GM23248 (cell line): ENCODE data around the gene ACTR3C. TPM values are rescaled to one million over a fixed set of nuclear protein-coding genes. Genes with fewer than 3 reads are reported as not detected.

Experiments used
- DNase-seq: peaks from one replicate; pipeline ENCODE4 v3.0.0-alpha.2; 2015
- H2AFZ ChIP-seq: fragments of 200-600 bp; sonication (generic); 2 replicates; pipeline ENCODE4 v1.6.1; 2016; ENCODE audit warnings: antibody characterized with exemption
- H3F3A ChIP-seq: fragments of 200-600 bp; sonication (generic); 2 replicates; pipeline ENCODE4 v1.6.1; 2016; ENCODE audit warnings: mild to moderate bottlenecking, antibody characterized with exemption, mixed run types; ENCODE audit not compliant: insufficient read depth
- H3K27ac ChIP-seq: fragments of 200-600 bp; sonication (generic); 2 replicates; pipeline ENCODE4 v1.5.1; 2016; ENCODE audit warnings: mild to moderate bottlenecking
- H3K27me3 ChIP-seq: fragments of 200-600 bp; sonication (generic); replicated peaks from 2 replicates; pipeline ENCODE4 v1.6.1; 2016; ENCODE audit warnings: mild to moderate bottlenecking; ENCODE audit not compliant: insufficient read depth
- H3K36me3 ChIP-seq: fragments of 200-600 bp; sonication (generic); 2 replicates; pipeline ENCODE4 v1.6.1; 2016; ENCODE audit warnings: low read depth, mild to moderate bottlenecking
- H3K4me1 ChIP-seq: fragments of 200-600 bp; sonication (generic); 2 replicates; pipeline ENCODE4 v1.6.1; 2016; ENCODE audit warnings: mild to moderate bottlenecking; ENCODE audit not compliant: insufficient read depth
- H3K4me2 ChIP-seq: fragments of 200-600 bp; sonication (generic); one replicate; pipeline ENCODE4 v1.6.1; 2016; ENCODE audit warnings: mild to moderate bottlenecking; ENCODE audit not compliant: unreplicated experiment
- H3K4me3 ChIP-seq: fragments of 200-600 bp; sonication (generic); 2 replicates; pipeline ENCODE4 v1.5.1; 2016; ENCODE audit warnings: mild to moderate bottlenecking
- H3K79me2 ChIP-seq: fragments of 200-600 bp; sonication (generic); 2 replicates; pipeline ENCODE4 v1.6.1; 2016; ENCODE audit warnings: mild to moderate bottlenecking; ENCODE audit not compliant: insufficient read depth
- H3K9ac ChIP-seq: fragments of 200-600 bp; sonication (generic); 2 replicates; pipeline ENCODE4 v1.6.1; 2016; ENCODE audit warnings: mild to moderate bottlenecking
- H3K9me2 ChIP-seq: fragments of 200-600 bp; sonication (generic); 2 replicates; pipeline ENCODE4 v1.6.1; 2016; ENCODE audit warnings: mixed run types, mild to moderate bottlenecking, moderate library complexity; ENCODE audit not compliant: insufficient read depth
- H3K9me3 ChIP-seq: fragments of 200-600 bp; sonication (generic); one replicate; pipeline ENCODE4 v1.6.1; 2017; ENCODE audit warnings: low read depth
- H4K20me1 ChIP-seq: fragments of 200-600 bp; sonication (generic); 2 replicates; pipeline ENCODE4 v1.6.0; 2016; ENCODE audit not compliant: insufficient read depth
- EZH2 ChIP-seq: fragments of 200-600 bp; sonication (generic); IDR thresholded peaks from 2 replicates; pipeline ENCODE4 v1.6.1; 2018; ENCODE audit warnings: antibody characterized with exemption, mild to moderate bottlenecking; ENCODE audit not compliant: insufficient read depth, poor library complexity, severe bottlenecking
- EZH2phosphoT487 ChIP-seq: fragments of 200-600 bp; sonication (generic); IDR thresholded peaks from 2 replicates; pipeline ENCODE4 v1.6.1; 2018; ENCODE audit warnings: antibody characterized with exemption, moderate library complexity, mild to moderate bottlenecking, low read depth; ENCODE audit not compliant: insufficient read depth
- WGBS, 2 experiments: methylation state at CpG; one replicate each; pipeline ENCODE4 v1.1.6; 2015 to 2017; ENCODE audit warnings: low lambda C conversion rate in 2 of 2, low coverage in 1 of 2; ENCODE audit errors: missing lambda C conversion rate in 2 of 2; 5-methylcytosine and 5-hydroxymethylcytosine counted together
- in situ Hi-C: fragments of 300-500 bp; cut with MboI; formaldehyde crosslinking; loops from 2 replicates; pipeline ENCODE4 v1.15.0; 2020
- polyA plus RNA-seq: library from polyadenylated mRNA; unstranded; fragments of >200 nt; fragmentation: Nextera tagmentation; extraction: Ambion mirVana; gene quantifications from 2 replicates; pipeline ENCODE4 v1.2.1, GENCODE V29; 2016
- total RNA-seq: library from RNA; depleted of rRNA; stranded (reverse); fragments of >200 nt; shearing (Covaris generic); gene quantifications from 2 replicates; pipeline ENCODE4 v1.2.3, GENCODE V29; 2014

The ACTR3C gene
- total and polyA plus RNA-seq, 2 experiments from 2014 or later: not detected

- Histone ChIP-seq H3K9me2 (no peaks in the 10 kb centered on the region), H3K27me3 (peaks cover 9% of the 10 kb centered on the region; the same call in 1 of the 2 replicates), H3K36me3 (no peaks in the 10 kb centered on the region), H3K4me2 (no peak overlapping the region), H3K9ac (no peak overlapping the region), H3K4me1 (no peaks in the 10 kb centered on the region), H2AFZ (no peak overlapping the region), H4K20me1 (no peaks in the 10 kb centered on the region), H3K79me2 (no peaks in the 10 kb centered on the region), H3F3A (no peaks in the 10 kb centered on the region), H3K27ac (no peak overlapping the region), H3K9me3 (no peaks in the 10 kb centered on the region), H3K4me3 (no peak overlapping the region)
- TF ChIP-seq EZH2phosphoT487 (no peak), EZH2 (no peak)
- 50 to 59% methylated on average over 3 of the region's 3 CpGs for WGBS, 2 experiments
- DNase-seq: no peak
- in situ Hi-C loops: no loop called here
Measured at GRCh38 chr7:150327308-150327707, 4.0 kb upstream of the ACTR3C start.

GRCh38 chr7:150326657-150327268, 3.4 kb upstream of the ACTR3C start:
- in situ Hi-C loops: no loop called here
- H3K9me3 ChIP-seq: no peaks in the 10 kb centered on the region
- no peaks in the 10 kb centered on the region for H3K36me3 ChIP-seq
- peaks cover 9% of the 10 kb centered on the region; the same call in 1 of the 2 replicates for H3K27me3 ChIP-seq
- WGBS, 2 experiments: 51 to 53% methylated on average over 4 of the region's 4 CpGs
- no peaks in the 10 kb centered on the region for H3K79me2 ChIP-seq
- H3K9ac ChIP-seq: no peak overlapping the region
- no peaks in the 10 kb centered on the region for H3K9me2 ChIP-seq
- H4K20me1 ChIP-seq: no peaks in the 10 kb centered on the region
- DNase-seq: no peak
- H3F3A ChIP-seq: no peaks in the 10 kb centered on the region
- H3K4me1 ChIP-seq: no peaks in the 10 kb centered on the region
- H3K4me2 ChIP-seq: no peak overlapping the region
- H3K27ac ChIP-seq: no peak overlapping the region
- TF ChIP-seq EZH2phosphoT487 (no peak), EZH2 (no peak)
- H2AFZ ChIP-seq: no peak overlapping the region
- H3K4me3 ChIP-seq: no peak overlapping the region

GRCh38 chr7:150325901-150326300, 2.6 kb upstream of the ACTR3C start:
- H3K9ac ChIP-seq: no peak overlapping the region
- no peaks in the 10 kb centered on the region for H4K20me1 ChIP-seq
- H3K27me3 ChIP-seq: peaks cover 9% of the 10 kb centered on the region; the same call in 1 of the 2 replicates
- H3K4me2 ChIP-seq: no peak overlapping the region
- 68 to 73% methylated on average over 6 of the region's 6 CpGs for WGBS, 2 experiments
- no peak for DNase-seq
- no peaks in the 10 kb centered on the region for H3K79me2 ChIP-seq
- no peaks in the 10 kb centered on the region for H3K9me2 ChIP-seq
- no peak overlapping the region for H3K27ac ChIP-seq
- H2AFZ ChIP-seq: no peak overlapping the region
- in situ Hi-C loops: no loop called here
- H3K9me3 ChIP-seq: no peaks in the 10 kb centered on the region
- no peaks in the 10 kb centered on the region for H3K36me3 ChIP-seq
- no peaks in the 10 kb centered on the region for H3F3A ChIP-seq
- H3K4me1 ChIP-seq: no peaks in the 10 kb centered on the region
- no peak for TF ChIP-seq EZH2phosphoT487
- TF ChIP-seq EZH2: no peak
- no peak overlapping the region for H3K4me3 ChIP-seq

DNA sequence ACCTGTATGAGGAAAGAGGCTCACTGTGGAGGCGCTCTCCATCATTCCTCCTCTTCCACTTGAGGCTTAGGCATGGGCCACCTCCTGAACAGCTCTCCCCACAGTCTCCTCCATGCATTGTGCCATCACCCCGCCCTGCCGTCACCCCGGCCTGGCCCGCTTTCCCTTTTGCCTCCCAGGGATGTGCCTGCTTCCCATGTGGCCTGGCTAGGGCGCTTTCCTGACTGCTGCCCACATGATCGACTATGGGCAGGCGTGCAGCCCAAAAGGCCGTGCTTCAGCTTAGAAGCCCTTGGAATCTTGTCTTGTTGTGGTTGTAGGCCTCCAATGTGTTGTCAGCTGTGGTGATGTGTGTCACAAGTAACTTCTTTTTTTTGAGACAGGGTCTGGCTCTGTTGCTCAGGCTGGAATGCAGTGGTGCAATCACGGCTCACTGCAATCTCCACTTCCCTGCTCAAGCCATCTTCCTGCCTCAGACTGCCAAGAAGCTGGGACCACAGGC, 1.8 kb upstream of the ACTR3C start:
- TF ChIP-seq EZH2: no peak
- no peak for TF ChIP-seq EZH2phosphoT487
- in situ Hi-C loops: no loop called here
- no peaks in the 10 kb centered on the region for H3K79me2 ChIP-seq
- H3K9ac ChIP-seq: no peak overlapping the region
- no peak overlapping the region for H2AFZ ChIP-seq
- H4K20me1 ChIP-seq: no peaks in the 10 kb centered on the region
- no peaks in the 10 kb centered on the region for H3K9me3 ChIP-seq
- no peaks in the 10 kb centered on the region for H3K36me3 ChIP-seq
- DNase-seq: no peak
- no peak overlapping the region for H3K4me2 ChIP-seq
- 0 out of 2 replicates have a peak, but pooled peaks cover 9% of the 10 kb centered on the region for H3K27me3 ChIP-seq
- H3K27ac ChIP-seq: no peak overlapping the region
- H3K4me1 ChIP-seq: no peaks in the 10 kb centered on the region
- WGBS, 2 experiments: 64 to 69% methylated on average over 10 of the region's 10 CpGs
- H3K4me3 ChIP-seq: no peak overlapping the region
- no peaks in the 10 kb centered on the region for H3F3A ChIP-seq
- H3K9me2 ChIP-seq: no peaks in the 10 kb centered on the region
